Suprapubic skin (tissue), 4 donors: ENCODE data around the gene HOXA13. TPM values are rescaled to one million over a fixed set of nuclear protein-coding genes. Genes with fewer than 3 reads are reported as not detected.

Source experiments
- DNase-seq, 2 donors: peaks; one replicate each; pipeline ENCODE4 v3.0.0-alpha.2; 2019; ENCODE audit warnings: low spot score in 2 of 2
- H3K27ac ChIP-seq: fragments of 200-600 bp; sonication (generic); one replicate; pipeline ENCODE4 v1.5.1; 2019
- H3K27me3 ChIP-seq: fragments of 200-600 bp; sonication (generic); one replicate; pipeline ENCODE4 v1.5.1; 2019
- H3K36me3 ChIP-seq: fragments of 200-600 bp; sonication (generic); one replicate; pipeline ENCODE4 v1.5.1; 2019
- H3K4me1 ChIP-seq: fragments of 200-600 bp; sonication (generic); one replicate; pipeline ENCODE4 v1.5.1; 2019
- H3K4me3 ChIP-seq: fragments of 200-600 bp; sonication (generic); one replicate; pipeline ENCODE4 v1.5.1; 2019; ENCODE audit warnings: mild to moderate bottlenecking
- H3K9me3 ChIP-seq: fragments of 200-600 bp; sonication (generic); one replicate; pipeline ENCODE4 v1.5.1; 2019
- EP300 ChIP-seq: sonication (generic); formaldehyde crosslinking; IDR thresholded peaks from one replicate; pipeline ENCODE4 v1.6.1; 2017; ENCODE audit warnings: antibody characterized with exemption
- POLR2A ChIP-seq, 2 donors: fragments of 450-650 bp; IDR thresholded peaks; one replicate each; pipeline ENCODE4 v1.6.1; 2017; ENCODE audit warnings: antibody characterized with exemption in 2 of 2, mild to moderate bottlenecking in 2 of 2, moderate library complexity in 2 of 2
- POLR2AphosphoS5 ChIP-seq, 3 donors: sonication (generic); formaldehyde crosslinking; IDR thresholded peaks; one replicate each; pipeline ENCODE4 v1.6.1; 2017; ENCODE audit warnings: antibody characterized with exemption in 3 of 3
- WGBS: methylation state at CpG from one replicate; pipeline ENCODE4 v1.1.5; 2018; 5-methylcytosine and 5-hydroxymethylcytosine counted together
- total RNA-seq, 4 donors: library from RNA; depleted of rRNA; stranded (reverse); fragments of >200 nt; gene quantifications; one replicate each; pipeline ENCODE4 v1.1.0, GENCODE V29; 2016
- TF ChIP-seq, protein P1 (sequence below), 2 donors: fragments of 200-600 bp in 1 of 2; fragments of 450-650 bp in 1 of 2; sonication (generic) in 1 of 2; IDR thresholded peaks; one replicate each; pipeline ENCODE4 v1.5.1; 2016 to 2019; ENCODE audit warnings: antibody characterized with exemption in 2 of 2, mild to moderate bottlenecking in 1 of 2, moderate library complexity in 1 of 2

Gene HOXA13
- total RNA-seq, 4 donors from 2014 or later = 0.17 TPM; not detected in 3

DNA sequence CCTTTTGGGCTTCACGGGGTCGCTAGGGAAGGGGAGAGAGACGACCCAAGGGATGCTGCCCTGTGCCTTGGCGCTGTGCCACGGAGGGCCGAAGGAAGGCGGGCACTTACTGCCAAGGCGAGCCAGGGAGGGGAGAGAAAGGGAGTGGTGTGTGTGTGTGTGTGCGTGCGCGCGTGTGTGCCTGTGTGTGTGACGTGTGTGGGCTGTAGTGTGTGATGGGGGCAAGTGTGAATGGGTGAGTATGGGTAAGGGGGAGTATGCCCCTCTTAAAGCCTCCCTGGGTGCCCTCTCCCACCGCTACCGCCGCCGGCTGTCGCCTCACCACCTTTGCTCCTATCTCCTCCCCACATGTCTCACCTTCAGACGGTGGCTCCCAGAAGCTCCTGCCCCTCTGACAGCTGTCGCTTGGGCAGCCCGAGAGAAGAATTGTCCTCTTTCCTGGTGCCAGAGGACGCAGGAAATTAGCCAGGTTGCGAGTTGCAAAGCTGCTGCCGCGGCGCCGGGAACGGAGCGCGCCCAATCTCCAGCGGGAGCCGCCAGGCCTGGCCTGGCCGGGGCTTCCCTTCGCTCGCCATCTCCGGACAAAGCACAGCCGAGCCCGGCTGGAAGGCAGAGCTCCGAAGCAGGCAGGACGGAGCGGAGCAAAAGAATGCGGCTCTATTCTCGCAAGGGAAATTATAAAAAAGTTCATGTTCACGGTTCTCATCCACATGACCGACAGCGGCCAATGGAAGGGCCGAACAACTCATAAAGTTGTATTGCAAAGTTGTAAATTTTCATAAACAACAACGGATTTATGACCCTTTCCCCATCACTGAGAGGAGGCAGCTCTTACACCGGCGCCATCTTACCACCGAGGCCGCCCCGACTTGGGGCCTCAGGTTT, 47.7 kb downstream of the HOXA13 start, which contains the start of gene HOXA3:
Gene HOXA3, minus strand, starts transcription at position 653 of the 885 bp plus-strand sequence. CDS start 41,943 bp downstream, outside the sequence.
- TF ChIP-seq POLR2A (IDR thresholded peaks at IDR 0.05) = peak in 1 of 2 donors; percentile 44
- no peak for TF ChIP-seq EP300
- peak in 2 of 3 donors; percentile 1 to 85 for TF ChIP-seq POLR2AphosphoS5 (IDR thresholded peaks at IDR 0.05)
- TF ChIP-seq, protein P1, sequence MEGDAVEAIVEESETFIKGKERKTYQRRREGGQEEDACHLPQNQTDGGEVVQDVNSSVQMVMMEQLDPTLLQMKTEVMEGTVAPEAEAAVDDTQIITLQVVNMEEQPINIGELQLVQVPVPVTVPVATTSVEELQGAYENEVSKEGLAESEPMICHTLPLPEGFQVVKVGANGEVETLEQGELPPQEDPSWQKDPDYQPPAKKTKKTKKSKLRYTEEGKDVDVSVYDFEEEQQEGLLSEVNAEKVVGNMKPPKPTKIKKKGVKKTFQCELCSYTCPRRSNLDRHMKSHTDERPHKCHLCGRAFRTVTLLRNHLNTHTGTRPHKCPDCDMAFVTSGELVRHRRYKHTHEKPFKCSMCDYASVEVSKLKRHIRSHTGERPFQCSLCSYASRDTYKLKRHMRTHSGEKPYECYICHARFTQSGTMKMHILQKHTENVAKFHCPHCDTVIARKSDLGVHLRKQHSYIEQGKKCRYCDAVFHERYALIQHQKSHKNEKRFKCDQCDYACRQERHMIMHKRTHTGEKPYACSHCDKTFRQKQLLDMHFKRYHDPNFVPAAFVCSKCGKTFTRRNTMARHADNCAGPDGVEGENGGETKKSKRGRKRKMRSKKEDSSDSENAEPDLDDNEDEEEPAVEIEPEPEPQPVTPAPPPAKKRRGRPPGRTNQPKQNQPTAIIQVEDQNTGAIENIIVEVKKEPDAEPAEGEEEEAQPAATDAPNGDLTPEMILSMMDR (IDR thresholded peaks at IDR 0.05) = no peak
- WGBS = under 1% methylated on average over 39 of the region's 53 CpGs
- peak; percentile 81 to 86 for DNase-seq
- H3K9me3 ChIP-seq = no peaks in the 10 kb centered on the region
- H3K27me3 ChIP-seq = peaks cover 19% of the 10 kb centered on the region
- no peaks in the 10 kb centered on the region for H3K36me3 ChIP-seq
- peaks cover 96% of the 10 kb centered on the region for H3K4me1 ChIP-seq
- H3K4me3 ChIP-seq = peak within 1 kb of the TSS; percentile 53
- H3K27ac ChIP-seq = peak within 1 kb of the TSS; percentile 97

DNA sequence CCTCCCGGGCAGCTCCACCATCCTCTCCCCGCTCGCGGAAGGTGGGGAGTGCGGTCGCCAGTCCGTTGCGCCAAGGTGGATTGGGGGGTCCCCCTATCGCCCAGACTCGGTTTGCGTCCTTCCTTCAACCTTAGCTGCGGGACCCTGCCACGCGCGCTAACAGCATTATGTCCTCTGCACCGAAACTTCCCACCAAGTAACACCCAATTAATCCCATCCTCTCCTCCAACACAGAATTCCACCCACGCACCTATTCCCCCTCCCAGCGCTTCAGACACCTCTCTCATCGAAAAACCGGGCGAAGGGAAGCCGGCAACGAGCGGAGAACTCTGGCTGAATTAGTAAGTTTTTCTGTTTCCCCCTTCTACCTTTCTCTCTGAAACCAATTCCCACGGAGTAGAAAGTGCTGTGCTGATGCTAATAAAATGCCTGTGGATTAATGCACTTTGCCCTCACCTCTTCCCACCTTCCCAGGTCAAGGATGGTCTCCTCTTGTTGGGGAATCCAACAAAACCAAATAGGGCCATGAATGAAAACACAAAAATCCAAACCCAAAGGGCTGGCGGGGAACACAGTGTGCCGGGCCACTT, 48.5 kb downstream of the HOXA13 start:
- 2% methylated on average over 19 of the region's 27 CpGs for WGBS
- Histone ChIP-seq H3K27ac (peak overlapping the region; percentile 97), H3K4me3 (peak overlapping the region; percentile 53), H3K4me1 (peaks cover 96% of the 10 kb centered on the region), H3K36me3 (no peaks in the 10 kb centered on the region), H3K27me3 (peaks cover 19% of the 10 kb centered on the region), H3K9me3 (no peaks in the 10 kb centered on the region)
- no peak for TF ChIP-seq EP300
- TF ChIP-seq POLR2AphosphoS5 (IDR thresholded peaks at IDR 0.05) = no peak
- TF ChIP-seq, protein P1 (IDR thresholded peaks at IDR 0.05) = no peak
- TF ChIP-seq POLR2A (IDR thresholded peaks at IDR 0.05) = no peak
- peak in 1 of 2 donors; percentile 74 for DNase-seq

DNA sequence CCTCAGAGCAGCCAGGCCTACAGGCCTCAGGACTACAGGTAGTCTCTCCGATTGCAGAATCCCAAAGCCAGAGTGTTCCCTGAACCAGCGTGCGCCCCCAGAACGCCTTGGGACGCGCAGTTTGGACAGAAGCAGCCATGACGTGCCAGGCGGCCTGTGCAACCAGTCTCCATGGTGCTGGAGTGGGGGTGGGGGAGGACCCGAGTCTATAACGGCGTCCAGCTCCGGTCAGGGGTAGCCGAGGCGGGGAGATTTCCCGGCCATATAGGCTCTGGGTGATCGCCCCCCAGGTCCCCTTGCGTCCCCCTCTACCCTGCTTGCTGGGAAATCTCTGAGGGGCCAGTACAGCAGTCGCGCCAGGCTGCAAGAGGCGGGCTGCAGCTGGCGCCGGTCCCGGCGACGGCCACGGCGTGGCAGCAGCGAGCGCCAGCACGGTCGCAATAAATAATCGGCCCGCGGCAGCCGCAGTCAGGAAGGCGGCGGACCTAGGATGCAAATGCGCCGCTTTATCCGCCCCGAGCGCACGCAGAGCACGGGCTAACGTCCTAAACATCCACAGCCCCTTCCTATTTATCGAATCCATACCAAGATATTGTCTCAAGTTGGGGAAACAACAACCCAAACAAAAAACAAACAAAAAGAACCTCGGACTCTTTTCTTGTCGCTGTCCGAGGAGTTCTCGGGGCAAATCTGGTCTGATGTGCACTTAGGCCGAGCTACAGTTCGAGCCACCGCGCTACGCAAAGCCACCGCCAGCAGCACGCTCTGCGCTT, 49.1 kb downstream of the HOXA13 start:
- Histone ChIP-seq H3K36me3 (peaks cover under 1% of the 10 kb centered on the region), H3K9me3 (no peaks in the 10 kb centered on the region), H3K27me3 (peaks cover 14% of the 10 kb centered on the region), H3K4me3 (peak overlapping the region; percentile 53), H3K4me1 (peaks cover 97% of the 10 kb centered on the region), H3K27ac (peak overlapping the region; percentile 97)
- 2% methylated on average over 11 of the region's 58 CpGs for WGBS
- peak; percentile 86 to 90 for DNase-seq
- TF ChIP-seq, protein P1 (IDR thresholded peaks at IDR 0.05) = peak; percentile 56 to 95
- TF ChIP-seq POLR2A (IDR thresholded peaks at IDR 0.05) (peak in 1 of 2 donors; percentile 47), POLR2AphosphoS5 (IDR thresholded peaks at IDR 0.05) (peak in 2 of 3 donors; percentile 44 to 89), EP300 (no peak)

DNA sequence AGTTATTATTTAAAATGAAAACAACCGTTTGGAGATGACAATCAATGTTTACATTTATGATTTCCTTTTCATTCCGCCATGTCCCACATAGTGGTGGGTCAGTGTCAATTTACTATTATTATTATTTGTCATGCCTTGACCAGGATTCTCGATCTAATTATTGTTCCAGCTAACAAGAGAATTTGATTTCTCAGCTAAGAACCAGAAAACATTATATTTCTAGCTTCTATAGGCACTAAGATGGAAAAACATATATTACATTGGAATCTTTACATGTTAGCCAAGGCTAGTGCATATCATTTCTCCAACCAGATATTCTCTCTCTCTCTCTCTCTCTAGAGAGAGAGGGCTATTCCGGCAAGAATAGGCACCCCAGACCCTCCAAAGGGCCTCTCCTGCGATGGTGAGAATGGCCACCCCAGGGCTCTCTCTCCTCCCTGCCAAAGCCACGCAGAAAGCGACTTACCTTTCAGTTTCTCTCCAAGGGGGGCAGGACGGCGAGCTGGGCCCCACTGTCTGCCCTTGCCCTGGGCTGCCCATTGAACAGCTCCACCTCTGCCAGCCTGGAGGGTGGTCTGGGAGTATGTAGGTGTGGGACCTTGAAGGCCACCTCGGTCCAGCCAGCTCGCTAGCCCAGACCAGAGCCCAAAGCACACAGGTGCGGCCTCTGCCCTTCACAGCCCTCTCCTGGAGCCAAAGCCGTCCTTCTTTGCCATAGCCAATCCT, 49.9 kb downstream of the HOXA13 start:
- H3K9me3 ChIP-seq = no peaks in the 10 kb centered on the region
- DNase-seq = peak; percentile 79 to 80
- peaks cover 8% of the 10 kb centered on the region for H3K36me3 ChIP-seq
- H3K27ac ChIP-seq = peak overlapping the region; percentile 97
- peaks cover 14% of the 10 kb centered on the region for H3K27me3 ChIP-seq
- H3K4me1 ChIP-seq = peaks cover 89% of the 10 kb centered on the region
- WGBS = 32% methylated on average over 5 of the region's 13 CpGs
- H3K4me3 ChIP-seq = peak overlapping the region; percentile 53
- TF ChIP-seq POLR2A (IDR thresholded peaks at IDR 0.05) (no peak), EP300 (no peak), POLR2AphosphoS5 (IDR thresholded peaks at IDR 0.05) (no peak)
- TF ChIP-seq, protein P1 (IDR thresholded peaks at IDR 0.05) = no peak
